Activated CD8-positive, alpha-beta memory T cell treated with anti-CD3 and anti-CD28 coated beads, Interleukin-2, amount 50 U/mL, for 1 hour (primary cell): ENCODE results near the gene CASP14.
"Not testable (repeated sequence)": the region's sequence is repeated elsewhere in the genome, so short reads cannot be mapped to it uniquely, and the experiment has no call there.

Source experiments
- DNase-seq: peaks from one replicate; pipeline ENCODE4 v3.0.0-alpha.2; 2020; ENCODE audit errors: extremely low read depth

Gene CASP14

GRCh38 chr19:15048885-15049541 is at the start of gene CASP14:
CASP14 (plus strand) TSS chr19:15049480; CDS start chr19:15052252, 2,772 bp downstream.
- no peak for DNase-seq

GRCh38 chr19:15008308-15008707 is 41.0 kb upstream of the CASP14 start:
- DNase-seq, result no peak

- no peak for DNase-seq
Observed at GRCh38 chr19:15010501-15011300, 38.6 kb upstream of the CASP14 start.

DNA sequence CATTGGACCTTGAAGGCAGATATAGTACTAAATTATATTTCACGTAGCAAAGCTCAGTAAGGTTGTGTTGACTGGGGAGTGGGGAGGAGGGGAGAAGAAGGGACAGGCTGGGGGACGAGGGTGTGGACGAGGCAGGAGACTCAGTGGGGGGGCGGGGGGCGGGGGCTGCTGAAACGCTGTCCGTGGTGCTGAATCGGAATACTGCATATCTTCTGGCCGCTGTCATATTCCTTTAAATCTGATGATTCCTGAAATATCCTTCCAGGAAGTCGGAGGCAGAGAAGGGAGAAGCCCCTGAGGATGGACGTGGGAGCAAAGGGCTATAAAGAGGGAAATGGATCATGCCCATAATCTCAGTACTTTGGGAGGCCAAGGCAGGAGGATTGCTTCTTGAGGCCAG is 34.7 kb upstream of the CASP14 start:
- DNase-seq, result no peak

GRCh38 chr19:15015946-15016542 is 33.2 kb upstream of the CASP14 start:
- no peak for DNase-seq

- not testable (repeated sequence) for DNase-seq
Observed at GRCh38 chr19:15018836-15019235, 30.4 kb upstream of the CASP14 start.

- DNase-seq, result no peak
Observed at GRCh38 chr19:15021286-15022007, 27.8 kb upstream of the CASP14 start.

DNA sequence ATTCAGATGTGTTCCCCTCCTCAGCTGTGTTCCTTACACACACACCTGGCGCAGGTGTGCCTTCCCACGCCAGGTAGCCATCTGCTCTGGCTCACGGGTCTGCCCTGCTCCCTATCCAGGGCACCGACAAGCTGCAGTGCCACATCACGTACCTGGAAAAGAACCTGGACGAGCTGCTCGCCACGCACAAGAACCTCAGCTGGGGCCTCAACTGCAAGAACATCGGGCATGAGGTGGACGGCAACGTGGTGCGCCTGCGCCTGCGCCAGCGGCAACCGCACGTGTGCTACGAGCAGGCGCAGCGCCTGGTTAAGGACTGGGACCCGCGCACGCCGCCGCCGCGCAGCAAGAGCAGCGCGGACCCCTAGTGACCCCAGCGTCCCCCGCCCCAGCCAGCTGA is 26.5 kb upstream of the CASP14 start:
- no peak for DNase-seq

DNA sequence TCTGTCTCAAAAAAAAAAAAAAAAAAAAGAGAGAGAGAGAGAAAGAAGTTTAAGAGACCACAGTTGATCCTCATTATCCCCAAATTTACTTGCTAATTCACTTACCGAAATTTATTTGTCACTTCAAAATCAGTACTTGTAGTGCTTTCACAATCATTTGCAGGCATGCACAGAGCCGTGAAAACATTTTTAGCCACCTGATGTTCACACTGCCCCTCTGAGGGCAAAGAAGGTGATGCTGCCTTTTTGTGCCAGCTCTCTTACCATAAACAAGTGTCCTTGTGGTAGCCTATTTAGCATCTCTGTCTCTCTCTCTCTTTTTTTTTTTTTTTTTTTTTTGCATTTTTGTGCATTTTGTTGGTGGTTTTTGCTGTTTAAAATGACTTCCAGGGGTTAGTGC is 24.1 kb upstream of the CASP14 start:
- DNase-seq, result no peak

- DNase-seq, result no peak
Observed at GRCh38 chr19:15028490-15028889, 20.8 kb upstream of the CASP14 start.

- no peak for DNase-seq
Observed at GRCh38 chr19:15031675-15032074, 17.6 kb upstream of the CASP14 start.

GRCh38 chr19:15035795-15036311 is 13.4 kb upstream of the CASP14 start:
- no peak for DNase-seq

DNA sequence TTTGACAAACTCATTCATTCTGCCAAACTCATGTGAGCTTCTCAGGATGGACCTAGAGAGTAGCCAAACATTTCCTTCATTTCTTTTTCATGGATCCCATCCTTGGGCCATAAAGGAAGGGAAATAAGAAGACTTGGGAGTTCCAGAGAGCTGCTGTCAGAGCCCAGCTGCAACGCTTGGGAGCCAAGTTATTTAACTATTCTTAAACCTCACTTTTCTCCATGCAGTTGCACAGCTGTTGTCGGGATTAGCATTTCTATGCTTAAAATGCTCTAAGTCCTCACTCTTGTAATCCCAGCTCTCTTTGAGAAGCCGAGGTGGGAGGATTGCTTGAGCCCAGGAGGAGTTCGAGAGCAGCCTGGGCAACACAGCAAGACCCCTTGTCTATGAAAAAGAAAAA is 11.7 kb upstream of the CASP14 start:
- DNase-seq, result no peak

DNA sequence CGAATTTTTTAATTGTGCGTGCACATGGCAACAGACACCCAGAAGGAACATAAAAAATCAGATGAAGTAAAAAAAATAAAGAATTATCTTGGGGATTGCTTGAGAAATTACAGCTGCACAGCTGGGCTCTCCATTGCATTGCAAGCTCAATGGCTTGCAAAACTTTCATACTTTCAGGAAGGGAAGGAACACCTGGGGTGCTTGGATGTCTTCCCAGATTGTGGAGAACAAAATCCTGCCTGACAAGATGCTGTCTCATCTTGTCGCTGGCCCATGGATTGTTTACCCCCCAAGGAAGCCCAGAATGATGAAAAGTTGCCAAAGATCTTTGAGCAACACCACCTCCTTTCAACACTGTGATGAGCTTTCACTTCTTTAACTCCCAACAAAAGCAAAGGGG is 11.0 kb upstream of the CASP14 start:
- DNase-seq, result no peak

DNA sequence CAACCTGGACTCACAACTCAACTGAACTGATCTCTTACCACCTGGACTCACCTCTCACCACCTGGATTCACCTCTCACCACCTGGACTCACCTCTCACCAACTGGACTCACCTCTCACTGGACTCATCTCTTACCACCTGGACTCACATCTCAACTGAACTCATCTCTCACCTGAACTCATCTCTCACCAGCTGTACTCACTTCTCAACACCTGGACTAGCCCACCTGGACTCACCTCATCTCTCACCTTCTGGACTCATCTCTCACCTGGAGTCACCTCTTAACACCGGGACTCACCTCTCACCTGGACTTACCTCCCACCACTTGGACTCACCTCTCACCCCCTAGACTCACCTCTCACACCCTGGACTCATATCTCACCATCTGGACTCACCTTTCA is 7.3 kb upstream of the CASP14 start:
- no peak for DNase-seq

- no peak for DNase-seq
Observed at GRCh38 chr19:15042826-15043225, 6.5 kb upstream of the CASP14 start.

DNA sequence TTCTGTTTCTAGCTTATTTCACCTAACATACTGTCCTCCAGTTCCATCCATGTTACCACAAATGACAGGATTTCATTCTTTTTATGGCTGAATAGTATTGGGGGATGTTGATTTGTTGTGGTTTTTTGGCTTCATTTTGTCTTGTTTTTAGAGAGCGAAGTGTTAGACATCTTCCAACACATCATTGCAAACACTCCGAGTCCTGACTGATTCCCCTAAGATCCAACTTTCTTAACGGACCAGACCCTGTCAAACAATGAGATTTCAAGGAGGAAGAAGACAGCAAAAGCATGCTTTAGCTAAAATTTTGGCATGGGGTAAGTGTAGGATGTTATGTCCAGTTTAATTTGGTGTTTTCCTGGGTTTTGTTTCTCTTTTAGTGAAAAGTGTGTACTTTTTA is 3.8 kb upstream of the CASP14 start:
- DNase-seq, result no peak

DNA sequence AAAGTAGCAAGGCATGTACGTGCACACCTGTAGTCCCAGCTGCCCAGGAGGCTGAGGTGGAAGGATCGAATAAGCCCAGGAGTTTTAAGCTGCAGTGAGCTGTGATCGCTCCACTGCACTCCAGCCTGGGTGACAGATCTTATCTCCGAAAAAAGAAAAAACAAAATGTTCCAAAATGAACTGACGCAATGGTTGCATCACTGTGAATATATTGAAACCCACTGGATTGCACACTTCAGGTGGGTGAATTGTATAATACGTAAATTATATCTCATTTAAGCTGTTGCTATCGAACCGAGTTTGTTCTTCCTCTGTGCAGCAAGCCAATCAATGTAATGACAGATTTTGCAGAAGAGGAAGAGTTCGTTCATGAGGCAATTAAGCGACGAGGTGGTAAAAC is 1.6 kb upstream of the CASP14 start:
- no peak for DNase-seq

- DNase-seq, result no peak
Observed at GRCh38 chr19:15048128-15048527, 1.2 kb upstream of the CASP14 start.

DNA sequence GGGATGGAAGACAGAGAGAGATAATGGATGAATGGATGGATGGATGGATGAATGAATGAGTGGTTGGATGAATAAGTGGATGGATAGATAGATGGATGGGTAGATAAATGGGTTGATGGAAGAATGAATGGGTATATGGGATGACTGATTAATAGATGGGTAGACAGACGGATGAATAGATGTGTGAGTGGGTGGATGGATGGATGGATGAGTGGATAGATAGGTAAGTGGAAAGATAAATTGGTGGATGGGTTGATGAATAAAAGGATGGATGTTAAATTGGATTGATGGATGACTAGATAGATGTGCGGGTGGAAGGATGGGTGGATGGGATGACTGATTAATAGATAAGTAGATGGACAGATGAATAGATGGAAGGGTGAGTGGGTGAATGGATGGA is 1.4 kb downstream of the CASP14 start:
- DNase-seq, result no peak

DNA sequence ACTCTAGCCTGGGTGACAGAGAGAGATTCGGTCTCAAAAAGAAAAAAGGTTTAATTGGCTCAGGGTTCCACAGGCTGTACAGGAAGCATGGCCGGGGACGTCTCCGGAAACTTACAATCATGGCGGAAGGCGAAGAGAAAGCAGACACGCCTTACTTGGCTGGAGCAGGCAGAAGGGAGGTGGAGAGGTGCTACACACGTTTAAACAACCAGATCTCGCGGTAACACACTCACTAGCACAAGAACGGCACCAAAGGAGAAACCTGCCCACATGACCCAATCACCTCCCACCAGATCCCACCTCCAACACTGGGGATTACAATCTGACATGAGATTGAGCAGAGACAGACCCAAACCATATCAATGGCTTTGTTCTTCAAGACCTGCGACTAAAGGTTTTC is 12.8 kb downstream of the CASP14 start:
- no peak for DNase-seq

- not testable (repeated sequence) for DNase-seq
Observed at GRCh38 chr19:15070386-15070785, 21.1 kb downstream of the CASP14 start.
